Esophagus squamous epithelium (tissue), 5 donors: ENCODE measurements around the gene STT3A. TPM values are rescaled to one million over a fixed set of nuclear protein-coding genes. Genes with fewer than 3 reads are reported as not detected.
A peak's percentile ranks its signal among the peaks of the same experiment; 100 is the strongest.

Experiments used
- DNase-seq: peaks from one replicate; lab custom pipeline; 2025; lab: John Stamatoyannopoulos, UW
- H3K27ac ChIP-seq, 4 donors: fragments of 200-600 bp; sonication (generic); one replicate each; pipeline ENCODE4 v1.5.1; 2016 to 2019; ENCODE audit warnings: mild to moderate bottlenecking in 1 of 4
- H3K27me3 ChIP-seq, 4 donors: fragments of 200-600 bp; sonication (generic); 1 replicate in 3 of 4; 2 replicates in 1 of 4; pipeline versions ENCODE4 v1.5.1 to v1.6.0; 2017 to 2021; ENCODE audit warnings: antibody characterized with exemption in 1 of 4
- H3K36me3 ChIP-seq, 3 donors: fragments of 200-600 bp; sonication (generic); one replicate each; pipeline ENCODE4 v1.5.1; 2016 to 2019
- H3K4me1 ChIP-seq, 3 donors: fragments of 200-600 bp; sonication (generic); one replicate each; pipeline ENCODE4 v1.5.1; 2017 to 2019
- H3K4me3 ChIP-seq, 4 donors: fragments of 200-600 bp; sonication (generic); 1 replicate in 3 of 4; 2 replicates in 1 of 4; pipeline ENCODE4 v1.5.1; 2016 to 2019; ENCODE audit warnings: mild to moderate bottlenecking in 2 of 4, moderate library complexity in 1 of 4
- H3K9me3 ChIP-seq, 3 donors: fragments of 200-600 bp; sonication (generic); one replicate each; pipeline ENCODE4 v1.5.1; 2016 to 2019
- POLR2A ChIP-seq, 4 donors: fragments of 450-650 bp; IDR thresholded peaks; one replicate each; pipeline ENCODE4 v1.6.1; 2017; ENCODE audit warnings: antibody characterized with exemption in 4 of 4, mild to moderate bottlenecking in 4 of 4, moderate library complexity in 3 of 4
- WGBS, 2 donors: methylation state at CpG; one replicate each; pipeline ENCODE4 v1.1.5; 2018; 5-methylcytosine and 5-hydroxymethylcytosine counted together
- intact Hi-C: fragments of 100-400 bp; cut with DNase I; formaldehyde crosslinking; loops from one replicate; pipeline ENCODE4 v1.15.0; 2022
- total RNA-seq, 4 donors: library from RNA; depleted of rRNA; stranded (reverse); fragments of >200 nt; gene quantifications; one replicate each; pipeline ENCODE4 v1.1.0, GENCODE V29; 2016
- TF ChIP-seq, protein P1 (sequence below), 6 experiments: fragments of 450-650 bp in 4 of 6; fragments of 200-600 bp in 2 of 6; sonication (generic) in 2 of 6; IDR thresholded peaks; one replicate each; pipeline ENCODE4 v1.5.1; 2016 to 2019; ENCODE audit warnings: antibody characterized with exemption in 6 of 6, mild to moderate bottlenecking in 4 of 6, moderate library complexity in 4 of 6
- donor health status: DM: yes; HTN: yes; CAD: no.

STT3A gene
- total RNA-seq, 4 donors from 2014 or later, result 50.7 to 89.7 (median 67.2) TPM

DNA sequence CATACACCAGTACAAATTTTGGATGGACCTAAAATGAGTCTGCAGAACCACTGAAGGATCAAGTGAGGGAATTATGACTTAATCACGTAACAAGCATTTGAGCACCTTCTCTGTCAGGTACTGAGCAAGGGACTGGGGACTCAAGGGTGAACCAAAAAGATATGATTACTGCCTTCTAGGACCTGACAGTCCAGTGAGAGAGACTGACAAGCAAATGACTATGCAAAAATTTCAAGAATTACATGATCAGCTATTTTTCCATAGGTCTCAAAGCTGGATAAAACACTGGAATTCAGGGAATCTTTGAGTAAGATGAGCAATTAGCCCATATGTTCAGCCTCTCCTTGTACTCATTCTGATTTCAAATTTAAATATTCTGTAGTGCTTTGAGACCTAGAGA is 5.2 kb upstream of the STT3A start:
- intact Hi-C loops, result no loop called here
- no peak for TF ChIP-seq POLR2A (IDR thresholded peaks at IDR 0.05)
- TF ChIP-seq, protein P1, sequence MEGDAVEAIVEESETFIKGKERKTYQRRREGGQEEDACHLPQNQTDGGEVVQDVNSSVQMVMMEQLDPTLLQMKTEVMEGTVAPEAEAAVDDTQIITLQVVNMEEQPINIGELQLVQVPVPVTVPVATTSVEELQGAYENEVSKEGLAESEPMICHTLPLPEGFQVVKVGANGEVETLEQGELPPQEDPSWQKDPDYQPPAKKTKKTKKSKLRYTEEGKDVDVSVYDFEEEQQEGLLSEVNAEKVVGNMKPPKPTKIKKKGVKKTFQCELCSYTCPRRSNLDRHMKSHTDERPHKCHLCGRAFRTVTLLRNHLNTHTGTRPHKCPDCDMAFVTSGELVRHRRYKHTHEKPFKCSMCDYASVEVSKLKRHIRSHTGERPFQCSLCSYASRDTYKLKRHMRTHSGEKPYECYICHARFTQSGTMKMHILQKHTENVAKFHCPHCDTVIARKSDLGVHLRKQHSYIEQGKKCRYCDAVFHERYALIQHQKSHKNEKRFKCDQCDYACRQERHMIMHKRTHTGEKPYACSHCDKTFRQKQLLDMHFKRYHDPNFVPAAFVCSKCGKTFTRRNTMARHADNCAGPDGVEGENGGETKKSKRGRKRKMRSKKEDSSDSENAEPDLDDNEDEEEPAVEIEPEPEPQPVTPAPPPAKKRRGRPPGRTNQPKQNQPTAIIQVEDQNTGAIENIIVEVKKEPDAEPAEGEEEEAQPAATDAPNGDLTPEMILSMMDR (IDR thresholded peaks at IDR 0.05), result no peak
- WGBS, 2 donors, result 71 to 100% methylated on average over 1 of the region's 1 CpG

DNA sequence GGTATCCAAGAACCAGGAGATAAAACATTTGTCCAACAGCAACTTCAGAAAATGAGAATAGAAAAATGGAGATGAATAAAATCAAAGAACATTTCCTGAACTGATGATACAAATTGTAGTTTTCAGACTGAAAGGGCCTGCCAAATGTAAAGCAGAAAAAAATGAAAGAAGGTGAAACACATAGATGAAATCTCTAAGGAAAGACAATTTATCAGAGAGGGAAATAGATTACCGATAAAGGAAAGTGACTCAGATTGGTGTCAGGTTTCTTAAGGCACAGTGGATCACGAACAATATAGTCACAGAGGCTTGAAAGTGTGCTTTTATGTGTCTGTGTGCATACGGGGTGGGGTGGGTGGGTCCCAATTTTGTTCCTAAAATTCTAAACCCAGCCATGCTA is 4.1 kb upstream of the STT3A start:
- H3K9me3 ChIP-seq, result no peaks in the 10 kb centered on the region
- intact Hi-C loops, result no loop called here
- TF ChIP-seq POLR2A (IDR thresholded peaks at IDR 0.05), result no peak
- TF ChIP-seq, protein P1 (IDR thresholded peaks at IDR 0.05), result no peak
- no peak overlapping the region for H3K27ac ChIP-seq
- H3K4me1 ChIP-seq, result peaks cover 0 to 16% (median 8%) of the 10 kb centered on the region in 3 donors
- H3K27me3 ChIP-seq, result no peaks in the 10 kb centered on the region
- DNase-seq, result no peak
- 13 to 46% methylated on average over 3 of the region's 3 CpGs for WGBS, 2 donors
- H3K36me3 ChIP-seq, result peaks cover 0 to 18% (median 3%) of the 10 kb centered on the region in 3 donors
- H3K4me3 ChIP-seq, result no peak overlapping the region

More for the DNA sequence above, 5.2 kb upstream of the STT3A start:
- Histone ChIP-seq H3K27me3 (no peaks in the 10 kb centered on the region), H3K9me3 (no peaks in the 10 kb centered on the region), H3K4me3 (no peak overlapping the region), H3K36me3 (peaks cover 0 to 28% (median 12%) of the 10 kb centered on the region in 3 donors), H3K27ac (no peak overlapping the region), H3K4me1 (peaks cover 0 to 11% (median 6%) of the 10 kb centered on the region in 3 donors)
- no peak for DNase-seq

DNA sequence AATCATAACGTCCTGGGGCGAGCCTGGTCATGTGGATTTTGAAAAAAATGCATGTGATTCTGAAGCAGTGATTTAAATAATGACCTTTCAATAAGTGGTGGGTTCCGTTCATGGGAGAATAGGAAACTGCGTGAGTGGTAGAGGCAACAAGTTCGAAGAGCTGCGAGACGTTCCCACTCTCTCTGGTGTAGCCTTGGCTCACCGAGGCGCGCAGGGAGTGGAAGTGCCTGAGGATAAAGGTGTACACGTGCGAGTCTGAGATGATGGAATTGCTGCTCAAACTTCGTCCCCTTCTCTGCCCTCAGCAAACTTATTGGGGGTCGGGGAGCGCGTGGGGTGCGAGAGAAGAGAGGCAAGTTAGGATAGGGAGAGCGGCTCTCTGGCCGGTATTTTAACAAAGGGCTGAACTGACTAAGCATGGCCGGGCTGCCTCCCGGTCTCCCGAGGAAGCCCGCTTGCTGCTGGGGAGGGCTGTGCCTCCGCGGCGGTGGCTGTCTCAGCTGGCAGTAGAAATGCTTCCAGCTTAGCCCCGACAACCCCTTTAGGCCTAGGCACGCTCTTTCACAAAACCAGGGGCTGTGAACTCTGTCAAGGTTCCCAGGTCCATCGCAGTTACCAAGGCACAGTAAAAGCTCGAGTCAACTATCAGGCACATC is 875 bp upstream of the STT3A start:
- WGBS, 2 donors, result 0 to 1% methylated on average over 21 to 26 of the region's 30 CpGs
- Histone ChIP-seq H3K27ac (peak overlapping the region; percentile 95 to 100 (median 98)), H3K27me3 (no peaks in the 10 kb centered on the region), H3K36me3 (peaks cover 0 to 12% (median 0%) of the 10 kb centered on the region in 3 donors), H3K4me1 (peaks cover 0 to 46% (median 11%) of the 10 kb centered on the region in 3 donors), H3K4me3 (peak overlapping the region; percentile 41 to 94 (median 87)), H3K9me3 (no peaks in the 10 kb centered on the region)
- no peak for DNase-seq
- intact Hi-C loops, result no loop called here
- no peak for TF ChIP-seq POLR2A (IDR thresholded peaks at IDR 0.05)
- TF ChIP-seq, protein P1 (IDR thresholded peaks at IDR 0.05), result no peak

DNA sequence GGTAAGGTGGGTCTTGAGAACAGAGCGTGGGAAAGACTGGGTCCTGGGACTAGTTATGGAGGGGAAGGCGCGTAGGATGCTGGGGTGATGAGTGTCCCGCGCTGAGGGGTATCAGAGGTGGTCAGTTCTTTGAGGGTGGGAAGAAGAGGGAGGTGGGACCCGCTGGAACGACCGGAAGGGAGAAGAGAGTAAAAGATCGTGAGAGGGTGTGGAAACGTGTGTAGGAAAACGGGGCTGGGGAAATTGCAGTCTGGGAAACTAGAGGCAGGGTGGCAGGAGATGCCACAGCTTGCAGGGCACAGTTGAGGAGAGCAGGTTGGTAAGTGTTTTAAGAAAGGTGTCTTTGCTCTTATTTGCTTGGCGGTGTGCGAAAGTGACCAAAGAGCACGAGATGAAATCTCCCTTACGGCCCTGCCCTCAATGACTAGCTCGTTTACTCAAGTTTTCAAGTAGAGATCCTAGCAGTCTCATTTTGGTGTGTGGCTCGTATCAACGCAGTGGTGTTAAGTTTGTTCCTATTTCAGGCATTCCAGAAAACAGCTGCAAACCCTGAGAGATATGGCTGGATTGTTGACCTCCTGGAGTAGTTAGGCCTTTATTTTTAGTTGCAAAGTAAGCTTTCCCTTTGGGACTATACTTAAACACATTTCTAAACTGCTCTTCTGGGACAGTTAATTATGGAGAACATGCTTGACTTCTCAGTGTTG is 615 bp downstream of the STT3A start:
- intact Hi-C loops, result no loop called here
- TF ChIP-seq, protein P1 (IDR thresholded peaks at IDR 0.05), result no peak
- TF ChIP-seq POLR2A (IDR thresholded peaks at IDR 0.05), result no peak
- Histone ChIP-seq H3K4me1 (peaks cover 0 to 46% (median 11%) of the 10 kb centered on the region in 3 donors), H3K27me3 (no peaks in the 10 kb centered on the region), H3K4me3 (peak overlapping the region; percentile 83 to 94 (median 88)), H3K9me3 (no peaks in the 10 kb centered on the region), H3K27ac (peak overlapping the region; percentile 83 to 98 (median 92)), H3K36me3 (peaks cover 0 to 27% (median 5%) of the 10 kb centered on the region in 3 donors)
- 1% methylated on average over 18 of the region's 18 CpGs for WGBS, 2 donors
- DNase-seq, result no peak

DNA sequence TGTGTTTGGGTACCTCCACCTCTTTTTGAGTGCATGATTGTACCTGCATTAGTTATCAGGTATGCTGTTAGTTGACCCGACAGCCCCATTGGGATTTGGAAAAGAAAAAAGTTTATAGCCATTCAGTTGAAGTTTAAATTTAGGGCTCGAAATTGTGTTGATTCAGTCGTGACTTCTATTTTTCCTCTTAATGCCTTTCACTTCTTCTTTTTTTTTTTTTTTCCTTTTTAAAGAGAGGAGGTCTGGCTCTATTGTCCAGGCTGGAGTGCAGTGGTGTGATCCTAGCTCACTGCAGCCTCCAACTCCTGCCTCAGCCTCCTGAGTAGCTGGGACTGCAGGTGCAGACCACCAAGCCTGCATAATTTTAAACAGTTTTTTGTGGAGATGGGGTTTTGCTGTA is 2.3 kb downstream of the STT3A start:
- intact Hi-C loops, result no loop called here
- WGBS, 2 donors, result 54 to 73% methylated on average over 3 of the region's 3 CpGs
- no peak for TF ChIP-seq POLR2A (IDR thresholded peaks at IDR 0.05)
- TF ChIP-seq, protein P1 (IDR thresholded peaks at IDR 0.05), result no peak

More for the DNA sequence above, 2.3 kb downstream of the STT3A start:
- Histone ChIP-seq H3K36me3 (peaks cover 6 to 44% (median 8%) of the 10 kb centered on the region in 3 donors), H3K4me3 (no peak overlapping the region), H3K27ac (no peak overlapping the region), H3K27me3 (no peaks in the 10 kb centered on the region), H3K9me3 (no peaks in the 10 kb centered on the region), H3K4me1 (peaks cover 0 to 46% (median 11%) of the 10 kb centered on the region in 3 donors)
- DNase-seq, result no peak
